GM18867 (cell line): ENCODE measurements around the gene DSE.
A peak's percentile ranks its signal among the peaks of the same experiment; 100 is the strongest.

ENCODE experiments used
- ATAC-seq: cut with Tn5 transposase; IDR thresholded peaks from one replicate; pipeline ENCODE4 v1.9.1; 2021; ENCODE audit warnings: mild to moderate bottlenecking, moderate library complexity; ENCODE audit not compliant: unreplicated experiment

DSE gene

DNA sequence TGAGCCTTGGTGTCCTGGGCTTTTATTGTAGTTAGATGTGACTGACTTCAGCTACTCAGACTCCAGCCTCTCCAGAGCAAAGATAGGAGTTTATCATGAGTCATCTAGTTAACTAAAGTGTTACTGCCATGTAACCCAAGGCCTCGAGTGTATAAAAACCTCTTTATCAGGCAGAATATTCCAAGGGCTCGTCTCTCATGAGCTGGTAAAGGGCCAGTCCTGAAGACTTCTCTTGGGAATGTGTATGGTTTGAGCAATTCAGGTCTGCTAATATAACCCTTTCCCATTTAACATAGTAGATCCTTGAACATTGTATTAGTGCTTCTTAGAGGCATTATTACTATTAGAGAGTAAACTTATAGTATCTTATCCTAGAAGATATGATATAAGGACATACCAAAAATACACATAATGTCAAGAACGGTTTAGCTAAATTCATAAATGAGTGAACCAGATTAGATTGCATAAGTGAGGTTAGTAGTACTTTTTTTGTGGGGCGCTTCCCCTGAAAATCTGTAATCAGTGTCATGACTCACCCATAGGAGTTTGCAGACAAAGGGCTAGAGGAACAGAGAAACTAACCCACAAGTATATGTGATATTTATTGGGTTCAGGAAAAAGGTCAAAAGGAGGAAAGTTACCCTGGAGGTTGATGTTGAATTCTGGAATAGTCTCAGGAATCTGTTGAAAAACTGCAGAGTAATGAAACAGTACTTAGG is 16.0 kb downstream of the DSE start:
- no peak for ATAC-seq

DNA sequence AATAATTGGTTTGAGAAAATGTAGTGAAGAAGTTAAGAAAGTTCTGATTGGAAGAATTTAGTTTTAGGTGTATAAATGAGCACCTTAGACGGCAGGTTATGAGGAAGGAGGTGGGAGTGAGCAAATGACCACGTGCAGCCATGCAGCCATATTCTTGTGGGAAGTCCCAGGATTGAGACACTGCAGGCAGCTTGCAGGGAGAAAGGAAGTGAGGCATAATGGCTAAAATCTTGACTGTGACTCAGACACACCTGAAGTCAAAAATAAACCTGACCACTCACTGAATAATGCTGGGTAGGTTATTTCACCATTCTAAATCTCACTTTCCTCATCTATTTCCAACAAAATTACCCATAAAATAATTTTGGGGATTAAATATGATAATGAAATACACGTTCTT is 16.6 kb downstream of the DSE start:
- peak; percentile 56 for ATAC-seq

DNA sequence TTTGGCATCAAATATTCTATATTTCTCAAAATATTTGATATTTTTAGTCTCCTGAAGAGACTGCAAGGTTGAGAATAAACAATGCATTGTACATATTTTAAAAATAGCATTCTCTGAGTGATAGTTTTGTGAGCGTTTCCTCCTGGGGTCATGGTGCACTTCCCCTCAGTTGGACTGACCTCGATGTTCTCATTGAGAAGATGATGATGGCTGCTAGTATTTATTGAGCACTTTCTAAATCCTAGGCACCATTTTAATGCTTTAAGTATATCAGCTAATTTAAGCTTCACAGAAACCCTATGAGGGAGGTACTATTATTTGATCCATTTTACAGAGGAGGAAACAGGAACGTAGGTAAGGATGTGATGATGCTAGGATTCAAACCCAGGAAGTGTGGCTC is 18.2 kb downstream of the DSE start:
- ATAC-seq = no peak

DNA sequence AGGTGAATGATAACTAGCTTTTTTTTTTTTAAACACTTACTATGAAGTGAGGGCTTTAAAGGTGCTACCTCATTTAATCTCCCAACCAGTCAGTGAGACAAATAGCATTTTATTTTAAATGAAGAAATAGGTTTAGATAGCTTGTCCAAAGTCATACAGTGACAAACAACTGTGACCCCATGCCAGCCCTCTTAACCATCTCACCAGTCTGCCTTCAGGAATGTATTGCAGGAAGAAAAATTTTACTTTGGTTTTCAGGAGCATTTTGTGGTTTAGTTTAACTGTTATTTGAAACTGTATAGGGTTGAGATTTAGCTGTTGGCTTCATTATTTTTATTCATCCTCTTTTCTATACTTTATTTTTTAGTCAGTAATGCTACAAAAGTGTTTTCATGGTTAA is 18.6 kb downstream of the DSE start:
- ATAC-seq = no peak

DNA sequence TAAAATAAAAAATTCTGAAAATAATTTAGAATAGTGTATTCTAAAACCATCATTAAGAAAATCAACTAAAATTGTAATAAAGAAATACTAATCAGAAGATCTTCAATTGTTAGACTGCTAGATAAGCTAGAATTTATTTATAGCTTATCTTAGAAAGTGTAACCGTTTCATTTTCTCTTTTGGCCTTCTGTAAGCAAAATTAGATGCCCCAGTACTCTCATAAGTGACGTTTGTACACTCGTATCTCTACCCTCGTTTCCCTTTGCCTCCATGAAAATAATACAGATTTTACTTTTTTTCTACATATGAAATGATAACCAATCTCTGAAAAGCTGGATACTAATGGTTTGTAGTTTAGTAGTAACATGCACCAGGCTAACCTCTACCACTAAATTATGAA is 19.8 kb downstream of the DSE start:
- peak; percentile 71 for ATAC-seq

DNA sequence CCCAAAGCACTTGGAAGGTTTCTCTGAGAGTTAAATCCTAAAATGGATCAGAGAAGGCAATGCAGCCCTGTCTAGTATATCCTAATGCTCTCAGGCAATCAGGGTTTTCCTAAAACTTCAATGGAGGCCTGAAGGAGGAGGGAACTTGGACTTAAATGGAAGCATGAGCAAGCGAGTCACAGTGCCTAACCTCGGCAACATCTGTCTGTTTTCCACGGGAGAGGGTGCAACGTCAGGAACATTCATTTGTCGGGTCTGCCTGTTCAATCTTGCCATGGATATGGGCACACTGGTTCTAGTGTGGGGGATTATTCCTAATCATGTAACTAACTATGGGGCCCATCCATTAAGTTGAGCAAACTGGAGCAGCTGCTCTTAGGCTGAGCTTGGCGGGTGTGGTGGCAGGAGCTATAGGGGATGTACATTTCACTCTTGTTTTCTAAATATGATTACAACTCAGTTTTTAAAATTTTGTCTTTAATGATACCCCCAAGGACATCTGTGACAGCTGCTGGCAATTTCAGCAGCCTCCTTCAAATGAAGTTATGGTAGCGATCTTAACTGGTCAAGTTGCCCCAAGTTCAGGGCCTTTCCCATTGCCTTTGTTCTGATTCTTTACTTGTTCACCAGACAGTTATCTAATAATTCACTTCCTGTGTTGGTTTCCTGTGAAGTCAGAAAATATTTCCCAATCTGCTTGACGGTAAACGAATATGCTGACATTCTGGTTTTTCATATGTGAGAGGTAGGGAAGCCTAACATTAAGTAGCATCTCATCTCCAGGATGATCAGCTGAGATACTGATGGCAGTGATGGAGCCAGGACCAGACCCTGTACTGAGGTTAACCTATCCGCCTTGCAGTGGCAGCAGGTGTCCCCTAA is 21.6 kb downstream of the DSE start:
- no peak for ATAC-seq

DNA sequence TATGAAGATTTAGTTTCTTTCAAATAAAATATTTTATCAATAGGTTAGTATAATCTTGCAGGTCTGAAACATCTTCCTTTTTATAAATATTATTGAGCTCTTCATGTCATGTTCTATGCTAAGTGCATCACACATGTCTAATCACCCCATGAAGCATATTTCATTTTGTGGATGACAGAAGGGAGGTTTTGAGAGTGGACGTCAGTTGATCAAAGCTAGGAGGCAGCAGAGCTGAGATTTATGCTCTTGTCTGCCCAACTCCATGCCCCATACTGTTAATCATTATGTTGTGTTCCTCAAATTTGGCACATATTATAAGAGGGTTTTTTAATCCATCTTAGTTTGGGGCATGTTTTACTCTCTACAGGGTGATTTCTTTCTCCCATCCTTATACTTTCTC is 22.7 kb downstream of the DSE start:
- ATAC-seq = no peak

DNA sequence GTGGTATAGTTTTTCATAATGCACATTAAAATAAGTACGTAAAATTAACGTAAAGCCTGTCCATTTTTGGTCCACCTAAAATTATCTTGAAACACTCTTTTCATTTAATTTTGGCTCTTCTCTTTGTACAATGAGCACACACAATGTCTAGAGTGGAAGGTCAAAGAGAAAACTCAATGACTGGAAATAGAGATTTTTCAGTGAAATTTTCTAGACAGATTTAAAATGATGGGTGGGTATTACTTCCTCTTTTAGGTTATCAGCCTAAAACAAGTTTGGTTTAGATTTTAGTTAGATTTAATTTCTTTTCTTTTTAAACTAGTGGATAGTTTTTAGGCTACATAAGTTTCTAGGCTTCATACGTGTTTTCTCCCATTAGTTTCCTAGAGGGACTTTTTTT is 24.9 kb downstream of the DSE start:
- ATAC-seq = peak; percentile 51

DNA sequence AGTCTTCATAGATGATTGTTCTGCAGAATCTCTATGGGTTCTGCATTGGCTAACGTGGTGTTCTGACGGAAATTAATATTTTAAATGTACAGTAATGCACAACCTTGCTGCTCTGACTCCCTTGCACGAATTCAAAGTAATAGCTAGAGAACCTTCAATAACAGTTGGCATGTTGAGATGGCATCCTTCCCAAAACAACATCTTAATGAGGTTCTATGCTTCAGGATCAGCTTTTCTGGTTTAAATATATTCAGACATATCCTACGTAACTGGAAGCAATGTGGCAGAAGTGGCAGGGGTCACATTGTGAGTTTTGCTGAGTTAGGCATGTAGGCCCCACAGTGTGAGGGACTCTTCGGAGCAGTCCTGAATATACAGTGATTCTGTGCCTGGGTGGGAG is 25.7 kb downstream of the DSE start:
- no peak for ATAC-seq

DNA sequence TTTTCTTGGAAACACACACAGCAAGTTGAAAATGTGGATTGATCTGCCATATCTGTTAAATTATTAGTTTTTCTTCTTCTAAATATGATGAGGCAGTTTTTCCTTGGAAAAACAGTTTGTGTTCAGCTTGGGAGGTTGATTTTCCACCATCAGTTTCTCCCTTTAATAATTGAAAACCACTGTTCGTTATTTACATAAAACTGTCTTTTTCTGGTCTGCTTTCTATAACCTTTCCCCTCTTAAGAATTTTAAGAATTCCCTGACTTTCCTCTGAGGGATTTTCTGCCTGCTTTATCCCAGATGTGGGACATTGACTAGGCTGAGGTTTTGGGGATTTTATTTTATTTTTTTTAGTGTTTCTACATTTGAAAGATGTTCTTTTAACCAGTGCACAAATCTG is 27.2 kb downstream of the DSE start:
- ATAC-seq = no peak

DNA sequence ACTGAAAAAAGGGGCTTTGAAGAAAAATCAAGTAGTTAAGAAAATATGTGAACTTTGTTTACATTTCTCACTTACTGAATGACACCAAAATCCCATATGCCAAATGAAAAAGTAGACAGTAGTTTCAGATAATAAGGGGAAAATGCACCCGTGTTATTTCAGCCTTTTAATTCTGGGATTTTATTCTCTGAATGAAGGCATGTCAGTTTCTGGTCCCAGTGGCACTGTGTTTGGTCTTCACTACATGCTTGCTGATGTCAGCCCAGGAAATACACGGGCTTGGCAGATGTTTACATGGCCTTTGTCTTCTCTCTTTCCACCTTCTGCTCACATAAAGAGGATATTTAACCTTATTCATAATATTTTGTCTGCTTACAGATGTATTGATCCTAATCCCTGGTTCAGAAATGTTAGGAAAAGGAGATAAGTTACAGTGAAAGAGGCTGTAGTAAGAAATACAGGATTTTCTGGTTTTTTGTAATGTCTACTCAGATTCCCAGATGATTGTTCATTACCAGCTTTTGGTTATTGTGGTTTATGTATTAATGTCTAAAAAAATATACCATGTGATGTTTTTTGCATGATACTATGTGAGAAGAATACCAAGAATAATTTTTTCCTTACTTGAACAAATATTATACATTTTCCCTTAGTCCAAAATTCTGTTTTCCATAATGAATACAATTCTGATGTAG is 27.7 kb downstream of the DSE start:
- no peak for ATAC-seq

DNA sequence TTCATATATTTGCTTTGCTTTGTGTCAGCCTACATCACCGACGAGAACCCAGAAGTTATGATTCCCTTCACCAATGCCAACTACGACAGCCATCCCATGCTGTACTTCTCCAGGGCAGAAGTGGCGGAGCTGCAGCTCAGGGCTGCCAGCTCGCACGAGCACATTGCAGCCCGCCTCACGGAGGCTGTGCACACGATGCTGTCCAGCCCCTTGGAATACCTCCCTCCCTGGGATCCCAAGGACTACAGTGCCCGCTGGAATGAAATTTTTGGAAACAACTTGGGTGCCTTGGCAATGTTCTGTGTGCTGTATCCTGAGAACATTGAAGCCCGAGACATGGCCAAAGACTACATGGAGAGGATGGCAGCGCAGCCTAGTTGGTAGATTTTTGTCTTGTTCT is 28.5 kb downstream of the DSE start:
- ATAC-seq = no peak

DNA sequence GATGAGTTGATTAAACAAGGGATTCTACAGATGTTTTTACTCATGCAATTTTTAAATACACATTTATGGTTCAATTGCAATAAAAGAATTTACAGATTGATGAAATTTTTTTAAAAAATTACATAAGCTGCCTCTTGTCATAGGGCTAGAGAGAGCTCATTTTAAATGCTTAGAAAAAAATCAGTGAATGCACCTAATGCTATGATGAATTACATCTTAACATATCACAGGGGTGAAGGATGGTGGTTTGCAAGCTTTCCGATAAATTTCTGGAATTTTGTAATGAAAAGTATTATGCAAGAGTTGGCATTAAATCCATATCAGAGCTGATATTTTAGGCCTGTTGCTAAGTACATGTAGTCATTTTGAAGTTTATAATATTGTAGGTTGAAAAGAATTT is 29.6 kb downstream of the DSE start:
- no peak for ATAC-seq

DNA sequence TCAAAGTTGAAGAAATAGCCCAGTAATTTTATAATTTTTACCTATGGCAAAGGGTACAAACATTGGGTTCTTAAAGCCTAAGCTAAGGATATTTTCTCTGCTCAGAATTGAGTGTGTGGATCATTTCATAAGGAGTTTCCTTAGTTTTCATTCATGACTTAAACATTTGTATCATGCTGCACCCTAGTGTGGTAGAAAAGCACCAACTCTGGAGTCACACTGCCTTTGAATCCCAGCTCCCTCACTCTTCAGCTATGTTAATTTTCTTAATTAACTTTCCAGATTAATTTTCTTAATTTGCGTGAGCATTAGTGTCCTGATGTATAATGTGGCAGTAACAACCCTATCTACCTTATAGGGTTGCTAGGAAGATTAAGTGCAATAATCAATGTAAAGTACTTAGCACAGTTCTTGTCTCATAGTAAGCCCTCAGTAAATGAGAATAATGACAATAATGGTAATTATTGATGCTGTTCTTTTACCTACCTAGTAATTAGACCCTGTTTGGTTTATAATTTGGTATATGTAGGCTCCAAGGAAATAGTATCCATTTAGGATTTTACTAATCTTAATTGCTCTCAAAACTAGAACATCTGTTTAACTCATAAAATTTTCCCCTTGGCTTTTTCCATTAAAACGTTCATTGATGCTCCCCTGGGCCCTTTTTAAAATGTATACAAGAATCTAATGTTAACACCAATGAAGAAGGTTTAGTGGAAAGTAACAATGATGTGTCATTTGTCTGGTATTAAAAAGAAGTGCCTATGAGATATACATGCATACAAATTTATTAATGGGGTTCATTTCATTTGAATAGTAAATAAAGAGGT is 31.6 kb downstream of the DSE start:
- no peak for ATAC-seq

DNA sequence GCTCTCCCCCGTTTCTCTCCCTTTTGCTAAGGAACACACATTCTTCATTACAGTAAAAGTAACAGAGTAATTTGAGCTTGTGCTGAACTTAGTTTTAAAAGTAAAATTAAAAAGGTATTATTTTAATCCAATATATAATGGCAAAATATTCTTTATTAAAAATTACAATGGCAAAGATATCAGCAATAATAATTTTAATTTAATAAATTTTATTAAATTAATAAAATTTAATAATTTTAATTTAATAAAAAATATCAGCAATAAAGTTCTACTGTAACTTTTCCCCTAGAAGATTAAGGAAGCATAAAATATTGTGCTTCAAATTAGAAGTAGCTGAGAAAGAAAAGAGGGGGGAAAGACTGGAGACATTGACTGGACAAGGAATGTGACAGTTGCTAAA is 32.5 kb downstream of the DSE start:
- ATAC-seq = no peak

DNA sequence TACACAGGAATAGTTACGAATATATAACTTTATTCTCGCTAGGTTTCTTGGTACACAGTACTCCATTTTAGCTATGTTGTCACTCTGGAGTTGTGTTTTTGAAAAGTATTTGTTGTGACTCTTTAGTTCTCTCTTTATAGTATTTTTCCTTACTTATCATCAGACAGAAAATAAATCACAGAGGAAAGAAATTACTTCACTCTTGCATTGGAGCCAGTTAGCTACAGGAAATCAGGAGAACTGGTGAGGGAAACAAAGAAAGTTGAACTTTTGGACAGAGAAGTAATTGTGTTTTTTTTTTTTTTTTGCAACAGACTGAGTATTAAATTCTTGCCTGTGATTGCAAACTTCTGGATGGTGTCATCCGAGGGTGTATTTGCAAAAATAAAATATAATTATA is 33.9 kb downstream of the DSE start:
- ATAC-seq = no peak

DNA sequence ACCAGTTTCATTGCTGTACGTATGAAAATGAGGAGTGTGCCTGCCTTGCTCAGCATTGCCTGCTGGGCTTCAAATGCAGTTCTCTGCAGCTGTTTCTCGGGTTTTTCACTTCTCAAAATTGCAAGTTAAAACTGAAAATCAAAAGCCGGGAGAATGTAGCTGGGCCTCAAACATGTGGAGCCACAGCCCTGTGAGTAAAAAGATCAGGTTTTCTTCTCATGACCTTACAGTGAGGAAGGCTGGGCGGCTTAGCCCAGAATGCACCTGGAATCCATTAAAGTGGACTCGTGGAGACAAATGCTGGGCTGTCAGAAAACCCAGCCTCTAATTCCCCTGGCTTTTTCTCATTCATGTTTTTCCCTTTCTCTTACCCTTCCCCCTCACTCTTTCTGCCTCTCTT is 34.4 kb downstream of the DSE start:
- peak; percentile 62 for ATAC-seq

DNA sequence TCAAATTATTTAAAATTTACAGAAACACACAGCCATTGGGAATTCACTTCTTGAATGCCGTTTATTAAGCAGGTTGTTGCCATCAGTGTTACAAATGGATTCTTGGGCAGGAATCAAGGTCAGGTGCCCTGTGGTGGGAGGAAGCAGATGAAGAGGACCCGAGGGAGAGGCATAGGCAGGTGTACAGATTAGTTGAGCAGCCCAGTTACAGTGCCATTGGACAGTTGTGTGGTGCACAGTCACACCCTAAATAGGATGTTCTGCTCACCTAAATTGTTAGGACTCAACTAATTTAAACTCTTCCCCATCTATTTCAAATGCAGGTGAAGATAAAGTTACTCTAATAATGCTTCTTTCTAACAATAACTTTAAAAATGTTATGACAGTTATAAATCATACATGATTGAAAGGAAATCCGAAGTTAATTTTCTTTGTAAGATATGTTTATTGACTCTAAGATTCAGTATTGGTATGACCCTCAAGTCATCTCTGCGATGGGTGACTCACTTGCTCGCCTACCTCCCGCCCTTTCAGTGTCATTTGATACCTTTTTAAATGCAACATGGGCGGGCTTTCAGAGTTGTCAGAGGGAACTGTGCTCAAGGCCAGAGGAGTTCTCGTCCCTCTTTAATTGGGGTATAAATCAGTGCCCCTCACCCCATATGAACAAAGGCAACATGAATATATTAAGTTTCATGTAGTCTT is 35.1 kb downstream of the DSE start:
- peak; percentile 13 for ATAC-seq

DNA sequence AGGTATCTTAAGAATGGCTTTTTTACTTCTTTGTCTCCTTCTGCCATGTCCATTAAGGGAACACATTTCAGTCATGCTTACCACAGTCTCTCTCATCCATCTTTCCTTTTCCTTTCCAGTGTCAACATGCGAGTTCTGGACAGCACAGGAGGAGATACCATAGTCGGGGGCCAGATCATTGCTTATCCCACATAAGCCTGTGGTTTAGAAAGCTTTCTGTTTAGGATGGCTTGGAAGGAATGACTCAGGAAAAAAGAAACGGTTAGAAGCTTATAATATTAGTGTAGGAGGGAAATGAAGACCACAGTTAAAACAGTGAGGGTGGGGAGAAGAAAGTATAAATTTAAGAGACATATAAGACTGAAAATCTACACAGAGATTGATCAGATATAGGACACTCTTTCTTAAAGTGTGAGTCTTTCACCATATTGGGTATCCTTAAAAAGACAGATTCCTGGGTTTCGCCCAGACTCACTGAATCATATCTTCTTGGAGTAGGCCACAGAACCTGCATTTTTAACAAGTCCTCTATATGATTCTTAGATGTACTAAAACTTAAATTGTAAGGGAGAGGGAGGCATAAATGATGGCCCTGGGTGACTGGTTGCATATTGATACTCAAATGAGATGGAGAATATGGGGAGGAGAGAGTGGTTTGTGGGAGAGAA is 36.1 kb downstream of the DSE start:
- ATAC-seq = no peak

DNA sequence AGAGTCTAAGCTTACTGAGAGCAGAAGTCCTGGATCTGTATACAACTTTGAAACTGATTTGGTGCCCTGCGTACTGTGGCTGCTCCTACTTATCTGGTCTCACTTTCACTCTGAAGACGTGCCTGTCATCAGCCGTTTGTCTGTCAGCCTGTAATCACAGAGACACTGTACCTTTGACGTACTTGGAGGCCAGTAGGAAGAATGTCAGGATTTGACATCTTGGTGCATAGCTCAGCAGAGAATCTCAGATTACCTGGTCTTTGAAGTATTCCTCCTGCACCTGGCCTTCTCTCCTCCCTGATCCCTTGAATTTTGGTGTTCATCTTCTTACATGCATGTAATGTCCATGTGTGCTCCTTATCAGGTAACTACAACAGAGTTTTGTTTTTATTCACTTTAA is 37.7 kb downstream of the DSE start:
- peak; percentile 26 for ATAC-seq
